Activated CD4-positive, alpha-beta T cell treated with anti-CD3 and anti-CD28 coated beads, Interleukin-2, amount 10 ng/mL, durations not matched to agents 7 days and 5 days (primary cell): ENCODE data around the gene FHOD1. TPM values are rescaled to one million over a fixed set of nuclear protein-coding genes. Genes with fewer than 3 reads are reported as not detected.
A peak's percentile ranks its signal among the peaks of the same experiment; 100 is the strongest.

Source experiments
- CTCF ChIA-PET: fragments of 350-600 bp; sonication (Branson Sonifier 250); formaldehyde crosslinking; loops from one replicate; lab custom pipeline; 2021; ENCODE audit warnings: antibody characterized with exemption; lab: Charles Lee
- POLR2A ChIA-PET: fragments of 350-600 bp; sonication (Branson Sonifier 250); formaldehyde crosslinking; loops from one replicate; lab custom pipeline; 2021; ENCODE audit warnings: antibody characterized with exemption; lab: Charles Lee
- DNase-seq: peaks from one replicate; pipeline ENCODE4 v3.0.0-alpha.2; 2020
- H3K27ac Mint-ChIP-seq: one replicate; pipeline ENCODE4 v1.8.0; 2021; ENCODE audit warnings: mild to moderate bottlenecking, moderate library complexity, mixed read lengths
- H3K27me3 Mint-ChIP-seq: one replicate; pipeline ENCODE4 v1.8.0; 2021; ENCODE audit warnings: mixed read lengths
- H3K36me3 Mint-ChIP-seq: one replicate; pipeline ENCODE4 v1.8.0; 2021; ENCODE audit warnings: low read depth, mixed read lengths
- H3K4me1 Mint-ChIP-seq: one replicate; pipeline ENCODE4 v1.8.0; 2021; ENCODE audit warnings: mixed read lengths
- H3K4me3 Mint-ChIP-seq: one replicate; pipeline ENCODE4 v1.8.0; 2021; ENCODE audit warnings: mild to moderate bottlenecking, moderate library complexity, mixed read lengths
- H3K9me3 Mint-ChIP-seq: one replicate; pipeline ENCODE4 v1.8.0; 2021; ENCODE audit warnings: mixed read lengths
- total RNA-seq, 2 experiments: library from RNA; stranded (reverse); gene quantifications; one replicate each; pipeline ENCODE4 v1.2.3, GENCODE V29; 2021

The FHOD1 gene
- total RNA-seq, 2 experiments from 2014 or later, result 59.2 to 62.0 TPM

DNA sequence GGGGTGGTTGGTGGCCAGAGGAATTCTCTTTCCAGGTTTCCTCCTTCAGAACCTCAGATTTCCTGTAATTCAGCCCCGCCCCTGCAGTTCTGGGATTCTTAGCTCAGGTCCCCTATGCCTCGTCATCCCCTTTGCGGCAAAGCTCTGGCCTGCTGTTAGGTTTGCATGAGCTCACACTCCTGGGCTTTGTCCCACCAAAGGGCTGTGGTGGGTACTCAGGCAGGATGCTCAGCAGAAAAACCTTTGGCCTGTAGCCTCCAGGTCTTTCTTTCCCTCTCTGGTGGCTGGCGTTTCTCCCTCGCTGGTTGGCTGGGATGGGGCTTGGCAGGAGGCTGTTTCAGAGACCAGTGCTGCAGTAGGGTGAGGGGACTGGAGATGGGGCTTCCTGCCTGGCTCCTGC is 22.5 kb upstream of the FHOD1 start:
- H3K9me3 Mint-ChIP-seq, result no peaks in the 10 kb centered on the region
- H3K4me3 Mint-ChIP-seq, result no peak overlapping the region
- CTCF ChIA-PET, result interaction anchor here (0.6 to 1.5 kb wide), 4 partner anchors 9 to 1898 kb away, joined by 3 to 4 read pairs (median 3); no protein-coding TSS in a partner anchor
- no peak for DNase-seq
- H3K4me1 Mint-ChIP-seq, result no peaks in the 10 kb centered on the region
- H3K36me3 Mint-ChIP-seq, result peaks cover 2% of the 10 kb centered on the region
- no peak overlapping the region for H3K27ac Mint-ChIP-seq
- POLR2A ChIA-PET, result no interaction called here
- H3K27me3 Mint-ChIP-seq, result no peaks in the 10 kb centered on the region

- no peak overlapping the region for H3K4me3 Mint-ChIP-seq
- peaks cover 4% of the 10 kb centered on the region for H3K27me3 Mint-ChIP-seq
- H3K9me3 Mint-ChIP-seq, result no peaks in the 10 kb centered on the region
- CTCF ChIA-PET, result interaction anchor here (0.6 to 1.5 kb wide), 4 partner anchors 10 to 254 kb away, joined by 3 to 4 read pairs (median 3); no protein-coding TSS in a partner anchor
- POLR2A ChIA-PET, result no interaction called here
- no peak overlapping the region for H3K27ac Mint-ChIP-seq
- H3K4me1 Mint-ChIP-seq, result no peaks in the 10 kb centered on the region
- H3K36me3 Mint-ChIP-seq, result no peaks in the 10 kb centered on the region
- no peak for DNase-seq
These were observed 20.9 kb upstream of the FHOD1 start for GRCh38 chr16:67268136-67268579.

DNA sequence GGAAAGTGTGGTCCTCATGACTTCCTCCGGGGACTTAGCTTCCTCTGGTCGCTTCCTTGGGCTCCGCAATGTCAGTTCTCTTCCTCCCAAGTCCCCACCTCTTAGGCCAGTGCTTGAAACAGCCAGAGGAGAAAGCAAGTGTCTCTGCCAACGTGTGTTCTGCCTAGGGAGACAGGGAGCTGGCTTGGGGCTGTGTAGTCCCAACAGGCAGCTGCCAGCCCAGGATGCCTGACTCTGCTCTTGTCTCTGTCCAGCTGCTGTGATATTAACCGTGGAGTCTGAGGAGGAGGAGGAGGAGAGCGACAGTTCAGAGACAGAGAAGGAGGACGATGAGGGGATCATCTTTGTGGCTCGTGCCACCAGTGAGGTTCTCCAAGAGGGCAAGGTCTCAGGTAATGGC is 18.6 kb upstream of the FHOD1 start:
- Mint-ChIP-seq H3K27me3 (peaks cover 8% of the 10 kb centered on the region), H3K9me3 (no peaks in the 10 kb centered on the region), H3K36me3 (no peaks in the 10 kb centered on the region), H3K4me1 (no peaks in the 10 kb centered on the region), H3K4me3 (no peak overlapping the region), H3K27ac (no peak overlapping the region)
- no peak for DNase-seq
- CTCF ChIA-PET, result interaction anchor here (0.9 to 2.0 kb wide), 3 partner anchors 11 to 125 kb away, joined by 3 to 7 read pairs (median 4); no protein-coding TSS in a partner anchor
- POLR2A ChIA-PET, result no interaction called here

DNA sequence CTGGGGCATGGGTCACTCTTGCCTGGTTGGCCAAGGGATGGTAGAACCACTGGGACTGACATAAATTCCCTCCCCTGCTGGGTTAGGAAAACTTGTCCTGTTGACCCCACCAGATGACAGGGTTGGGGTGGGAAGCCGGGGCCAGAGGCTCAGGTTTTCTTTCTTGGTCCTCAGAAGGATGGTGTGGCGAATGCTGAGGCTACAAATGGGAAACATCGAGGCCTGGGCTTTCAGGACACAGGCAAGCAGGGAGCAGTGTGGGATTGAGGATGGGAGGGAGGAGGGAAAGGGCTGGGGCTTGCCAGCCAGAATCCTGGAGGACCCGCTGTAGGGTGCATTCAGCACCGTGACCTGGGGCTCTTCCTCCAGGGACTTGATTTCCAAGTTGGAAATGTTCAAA is 17.6 kb upstream of the FHOD1 start:
- Mint-ChIP-seq H3K27ac (no peak overlapping the region), H3K4me3 (no peak overlapping the region), H3K4me1 (no peaks in the 10 kb centered on the region), H3K36me3 (no peaks in the 10 kb centered on the region), H3K27me3 (peaks cover 8% of the 10 kb centered on the region), H3K9me3 (no peaks in the 10 kb centered on the region)
- no peak for DNase-seq
- ChIA-PET CTCF (interaction anchor here (1.1 kb wide), 1 partner anchor 25 kb away, joined by 3 read pairs; no protein-coding TSS in a partner anchor), POLR2A (no interaction called here)

DNA sequence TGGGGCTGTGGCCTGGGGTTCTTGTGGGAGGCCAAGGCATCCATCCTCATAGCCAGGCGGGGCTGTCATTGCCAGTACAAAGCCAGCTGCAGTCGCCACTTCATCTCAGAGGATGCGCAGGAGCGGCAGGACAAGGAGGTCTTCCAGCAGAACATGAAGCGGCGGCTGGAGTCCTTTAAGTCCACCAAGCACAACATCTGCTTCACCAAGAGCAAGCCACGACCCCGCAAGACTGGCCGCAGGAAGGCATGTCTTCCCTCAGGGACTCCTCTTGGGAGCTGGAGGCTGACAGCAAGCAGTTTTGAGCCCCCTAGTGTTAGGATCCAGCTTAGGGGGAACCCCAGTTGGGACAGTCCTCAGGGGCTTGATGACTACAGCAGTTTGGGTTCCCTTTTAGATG is 17.0 kb upstream of the FHOD1 start:
- Mint-ChIP-seq H3K4me3 (no peak overlapping the region), H3K9me3 (no peaks in the 10 kb centered on the region), H3K27me3 (peaks cover 8% of the 10 kb centered on the region), H3K4me1 (no peaks in the 10 kb centered on the region), H3K36me3 (no peaks in the 10 kb centered on the region), H3K27ac (no peak overlapping the region)
- ChIA-PET POLR2A (no interaction called here), CTCF (interaction anchor here (0.8 to 1.2 kb wide), 4 partner anchors 25 to 168 kb away, joined by 3 to 4 read pairs (median 3); no protein-coding TSS in a partner anchor)
- no peak for DNase-seq

DNA sequence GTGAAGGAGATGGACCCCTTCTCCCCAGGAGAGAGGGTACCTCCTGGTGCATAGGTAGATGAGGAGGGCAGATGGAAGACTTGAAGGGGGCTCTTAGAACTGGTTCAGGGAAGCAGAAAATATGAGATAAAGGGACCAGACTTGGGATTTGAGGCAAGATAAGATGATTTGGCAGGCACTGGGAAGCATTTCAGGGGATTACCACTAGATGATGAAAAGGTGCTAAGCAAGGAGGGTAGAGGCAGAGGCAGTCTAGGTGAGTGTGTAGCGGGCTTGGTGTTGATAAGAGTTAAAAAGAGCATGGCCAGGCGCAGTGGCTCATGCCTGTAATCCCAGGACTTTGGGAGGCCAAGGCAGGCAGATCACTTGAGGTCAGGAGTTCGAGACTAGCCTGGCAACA is 15.9 kb upstream of the FHOD1 start:
- Mint-ChIP-seq H3K9me3 (no peaks in the 10 kb centered on the region), H3K4me3 (no peak overlapping the region), H3K36me3 (no peaks in the 10 kb centered on the region), H3K27ac (no peak overlapping the region), H3K27me3 (peaks cover 8% of the 10 kb centered on the region), H3K4me1 (no peaks in the 10 kb centered on the region)
- DNase-seq, result no peak
- POLR2A ChIA-PET, result no interaction called here
- CTCF ChIA-PET, result interaction anchor here (1.0 to 1.2 kb wide), 2 partner anchors 64 to 167 kb away, joined by 3 to 4 read pairs; no protein-coding TSS in a partner anchor

- ChIA-PET POLR2A (interaction anchor here (0.6 kb wide), 1 partner anchor 523 kb away, joined by 7 read pairs; no protein-coding TSS in a partner anchor), CTCF (interaction anchor here (0.6 to 3.3 kb wide), 20 partner anchors 9 to 332 kb away, joined by 3 to 12 read pairs (median 4); partner anchors contain the start of genes FHOD1, SLC9A5 and ZDHHC1)
- Mint-ChIP-seq H3K36me3 (no peaks in the 10 kb centered on the region), H3K9me3 (no peaks in the 10 kb centered on the region), H3K4me3 (no peak overlapping the region), H3K27ac (no peak overlapping the region), H3K4me1 (no peaks in the 10 kb centered on the region), H3K27me3 (peaks cover 8% of the 10 kb centered on the region)
- DNase-seq, result peak; percentile 53
These were observed 13.3 kb upstream of the FHOD1 start for GRCh38 chr16:67260426-67261063.

- POLR2A ChIA-PET, result no interaction called here
- H3K4me1 Mint-ChIP-seq, result no peaks in the 10 kb centered on the region
- H3K27ac Mint-ChIP-seq, result no peak overlapping the region
These were observed 12.4 kb upstream of the FHOD1 start for GRCh38 chr16:67259705-67260104.

GRCh38 chr16:67258161-67258835 is 11.0 kb upstream of the FHOD1 start:
- H3K9me3 Mint-ChIP-seq, result no peaks in the 10 kb centered on the region
- no peak for DNase-seq
- H3K4me1 Mint-ChIP-seq, result no peaks in the 10 kb centered on the region
- no peak overlapping the region for H3K27ac Mint-ChIP-seq
- ChIA-PET CTCF (interaction anchor here (1.3 to 3.3 kb wide), 3 partner anchors 19 to 141 kb away, joined by 3 to 10 read pairs (median 3); no protein-coding TSS in a partner anchor), POLR2A (no interaction called here)
- H3K36me3 Mint-ChIP-seq, result no peaks in the 10 kb centered on the region
- peaks cover 5% of the 10 kb centered on the region for H3K27me3 Mint-ChIP-seq
- no peak overlapping the region for H3K4me3 Mint-ChIP-seq

More at GRCh38 chr16:67259705-67260104, 12.4 kb upstream of the FHOD1 start:
- CTCF ChIA-PET, result interaction anchor here (0.6 to 3.3 kb wide), 7 partner anchors 11 to 196 kb away, joined by 3 to 12 read pairs (median 4); partner anchors contain the start of genes FHOD1 and SLC9A5
- H3K36me3 Mint-ChIP-seq, result no peaks in the 10 kb centered on the region
- H3K4me3 Mint-ChIP-seq, result no peak overlapping the region
- no peak for DNase-seq
- peaks cover 8% of the 10 kb centered on the region for H3K27me3 Mint-ChIP-seq
- H3K9me3 Mint-ChIP-seq, result no peaks in the 10 kb centered on the region

- Mint-ChIP-seq H3K9me3 (no peaks in the 10 kb centered on the region), H3K27me3 (peaks cover 2% of the 10 kb centered on the region), H3K36me3 (no peaks in the 10 kb centered on the region), H3K4me1 (no peaks in the 10 kb centered on the region), H3K4me3 (no peak overlapping the region), H3K27ac (no peak overlapping the region)
- DNase-seq, result no peak
- CTCF ChIA-PET, result interaction anchor here (3.3 kb wide), 1 partner anchor 21 kb away, joined by 10 read pairs; no protein-coding TSS in a partner anchor
- POLR2A ChIA-PET, result no interaction called here
These were observed 10.3 kb upstream of the FHOD1 start for GRCh38 chr16:67257486-67258160.

DNA sequence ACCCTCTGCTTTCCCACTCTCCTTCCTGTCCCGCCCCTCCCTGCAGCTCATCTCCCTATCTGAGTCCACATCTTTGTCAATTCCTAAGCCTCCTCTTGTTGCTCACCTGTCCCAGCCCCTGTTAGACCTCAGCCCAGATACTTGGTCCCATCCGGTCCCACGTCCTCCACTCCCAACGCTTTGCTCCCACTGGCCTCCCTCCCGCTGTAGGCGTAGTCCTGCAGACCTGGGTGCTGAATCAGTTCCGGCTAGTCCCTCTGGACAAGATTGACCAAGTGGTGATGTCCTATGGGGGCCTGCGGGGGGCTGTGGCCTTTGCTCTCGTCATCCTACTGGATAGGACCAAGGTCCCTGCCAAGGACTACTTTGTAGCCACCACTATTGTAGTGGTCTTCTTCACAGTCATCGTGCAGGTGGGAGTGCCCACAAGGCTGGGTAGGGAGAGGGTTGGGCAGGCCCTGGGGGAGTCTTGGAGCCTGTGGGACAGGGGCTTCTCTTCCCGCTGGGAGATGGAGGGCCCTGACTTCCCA is 9.5 kb upstream of the FHOD1 start:
- Mint-ChIP-seq H3K36me3 (no peaks in the 10 kb centered on the region), H3K27me3 (peaks cover 2% of the 10 kb centered on the region), H3K9me3 (no peaks in the 10 kb centered on the region), H3K4me3 (no peak overlapping the region), H3K4me1 (no peaks in the 10 kb centered on the region), H3K27ac (no peak overlapping the region)
- ChIA-PET CTCF (interaction anchor here (0.8 kb wide), 1 partner anchor 35 kb away, joined by 3 read pairs; no protein-coding TSS in a partner anchor), POLR2A (no interaction called here)
- no peak for DNase-seq

DNA sequence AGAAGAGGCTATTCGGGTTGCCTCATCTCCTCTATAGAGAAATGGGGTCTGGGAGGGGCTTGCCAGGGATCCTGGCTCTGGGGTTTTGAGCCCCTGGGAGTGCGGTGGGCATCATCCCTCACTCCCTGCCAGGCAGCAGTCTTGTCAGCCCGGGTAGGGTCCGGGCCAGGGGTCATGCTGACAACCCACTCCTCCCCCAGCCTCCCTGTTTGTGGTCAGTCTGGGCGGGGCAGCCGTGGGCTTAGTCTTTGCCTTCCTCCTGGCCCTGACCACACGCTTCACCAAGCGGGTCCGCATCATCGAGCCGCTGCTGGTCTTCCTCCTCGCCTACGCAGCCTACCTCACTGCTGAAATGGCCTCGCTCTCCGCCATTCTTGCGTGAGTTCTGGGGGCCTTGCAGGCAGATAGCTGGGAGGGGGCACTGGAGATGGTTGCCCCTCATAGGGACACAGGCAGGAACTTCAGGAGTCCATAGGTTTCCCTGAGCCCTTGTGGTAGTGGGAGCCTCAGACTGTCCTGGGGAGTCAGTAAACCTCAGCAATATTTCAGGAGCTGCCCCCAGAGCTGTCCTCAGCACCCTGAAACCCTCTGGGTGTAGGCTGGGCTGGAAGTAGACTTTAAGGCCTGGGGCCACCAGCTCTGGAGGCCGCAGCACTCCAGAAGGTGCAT is 8.4 kb upstream of the FHOD1 start:
- Mint-ChIP-seq H3K27ac (no peak overlapping the region), H3K4me1 (no peaks in the 10 kb centered on the region), H3K4me3 (no peak overlapping the region), H3K36me3 (no peaks in the 10 kb centered on the region), H3K9me3 (no peaks in the 10 kb centered on the region), H3K27me3 (peaks cover 4% of the 10 kb centered on the region)
- DNase-seq, result no peak
- CTCF ChIA-PET, result interaction anchor here (0.6 to 0.8 kb wide), 2 partner anchors 34 to 246 kb away, joined by 3 read pairs; no protein-coding TSS in a partner anchor
- POLR2A ChIA-PET, result no interaction called here
